Peyer's patch (tissue), 4 donors: ENCODE measurements around the gene C3orf22. TPM values are rescaled to one million over a fixed set of nuclear protein-coding genes. Genes with fewer than 3 reads are reported as not detected.

ENCODE experiments used
- DNase-seq, 3 donors: peaks; one replicate each; pipeline ENCODE4 v3.0.0-alpha.2; 2017 to 2019
- H3K27ac ChIP-seq, 4 donors: fragments of 200-600 bp; sonication (generic); one replicate each; pipeline ENCODE4 v1.5.1; 2016 to 2019
- H3K27me3 ChIP-seq, 2 donors: fragments of 200-600 bp; sonication (generic); one replicate each; pipeline ENCODE4 v1.5.1; 2019
- H3K36me3 ChIP-seq, 3 donors: fragments of 200-600 bp; sonication (generic); one replicate each; pipeline ENCODE4 v1.5.1; 2016 to 2019
- H3K4me1 ChIP-seq, 4 donors: fragments of 200-600 bp; sonication (generic); one replicate each; pipeline ENCODE4 v1.5.1; 2016 to 2019
- H3K4me3 ChIP-seq, 4 donors: fragments of 200-600 bp; sonication (generic); 1 replicate in 3 of 4; 2 replicates in 1 of 4; pipeline ENCODE4 v1.5.1; 2016 to 2019; ENCODE audit warnings: mild to moderate bottlenecking in 1 of 4
- H3K9me3 ChIP-seq, 4 donors: fragments of 200-600 bp; sonication (generic); one replicate each; pipeline ENCODE4 v1.5.1; 2016 to 2019; ENCODE audit warnings: mild to moderate bottlenecking in 1 of 4
- POLR2A ChIP-seq, 2 donors: fragments of 450-650 bp; IDR thresholded peaks; one replicate each; pipeline ENCODE4 v1.5.1; 2017; ENCODE audit warnings: antibody characterized with exemption in 2 of 2, mild to moderate bottlenecking in 2 of 2, moderate library complexity in 2 of 2
- total RNA-seq, 4 donors: library from RNA; depleted of rRNA; stranded (reverse); fragments of >200 nt; gene quantifications; one replicate each; pipeline ENCODE4 v1.1.0, GENCODE V29; 2016
- TF ChIP-seq, protein P1 (sequence below), 6 experiments: fragments of 450-650 bp in 4 of 6; fragments of 200-600 bp in 2 of 6; sonication (generic) in 1 of 6; IDR thresholded peaks; one replicate each; pipeline ENCODE4 v1.5.1; 2017 to 2019; ENCODE audit warnings: antibody characterized with exemption in 6 of 6, mild to moderate bottlenecking in 3 of 6, moderate library complexity in 1 of 6

C3orf22 gene
- total RNA-seq, 4 donors from 2014 or later: not detected

DNA sequence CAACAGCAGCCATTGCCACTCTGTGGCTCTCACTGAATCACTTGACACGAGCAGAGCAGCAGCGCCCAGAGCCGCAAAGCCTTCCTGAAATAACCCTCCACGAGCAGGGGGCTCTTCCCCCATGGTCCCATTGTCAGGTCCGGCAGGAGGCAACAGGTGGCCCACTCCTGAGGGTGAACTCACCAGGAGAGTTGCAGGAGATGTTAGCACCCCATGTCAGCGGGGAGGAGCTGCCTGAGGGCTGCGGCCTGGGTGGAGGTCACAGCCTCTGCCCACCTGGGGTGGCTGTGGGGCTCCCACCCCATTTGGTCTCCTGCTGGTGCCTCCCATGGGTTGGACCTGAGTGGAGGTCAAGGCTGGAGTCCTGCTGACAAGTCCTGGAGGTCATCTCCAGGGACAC lies 12.3 kb upstream of the C3orf22 start:
- Histone ChIP-seq H3K4me3 (no peak overlapping the region), H3K36me3 (no peaks in the 10 kb centered on the region), H3K27ac (no peak overlapping the region), H3K27me3 (no peaks in the 10 kb centered on the region), H3K4me1 (no peaks in the 10 kb centered on the region), H3K9me3 (no peaks in the 10 kb centered on the region)
- TF ChIP-seq, protein P1, sequence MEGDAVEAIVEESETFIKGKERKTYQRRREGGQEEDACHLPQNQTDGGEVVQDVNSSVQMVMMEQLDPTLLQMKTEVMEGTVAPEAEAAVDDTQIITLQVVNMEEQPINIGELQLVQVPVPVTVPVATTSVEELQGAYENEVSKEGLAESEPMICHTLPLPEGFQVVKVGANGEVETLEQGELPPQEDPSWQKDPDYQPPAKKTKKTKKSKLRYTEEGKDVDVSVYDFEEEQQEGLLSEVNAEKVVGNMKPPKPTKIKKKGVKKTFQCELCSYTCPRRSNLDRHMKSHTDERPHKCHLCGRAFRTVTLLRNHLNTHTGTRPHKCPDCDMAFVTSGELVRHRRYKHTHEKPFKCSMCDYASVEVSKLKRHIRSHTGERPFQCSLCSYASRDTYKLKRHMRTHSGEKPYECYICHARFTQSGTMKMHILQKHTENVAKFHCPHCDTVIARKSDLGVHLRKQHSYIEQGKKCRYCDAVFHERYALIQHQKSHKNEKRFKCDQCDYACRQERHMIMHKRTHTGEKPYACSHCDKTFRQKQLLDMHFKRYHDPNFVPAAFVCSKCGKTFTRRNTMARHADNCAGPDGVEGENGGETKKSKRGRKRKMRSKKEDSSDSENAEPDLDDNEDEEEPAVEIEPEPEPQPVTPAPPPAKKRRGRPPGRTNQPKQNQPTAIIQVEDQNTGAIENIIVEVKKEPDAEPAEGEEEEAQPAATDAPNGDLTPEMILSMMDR (IDR thresholded peaks at IDR 0.05): no peak
- no peak for TF ChIP-seq POLR2A (IDR thresholded peaks at IDR 0.05)
- DNase-seq: no peak

DNA sequence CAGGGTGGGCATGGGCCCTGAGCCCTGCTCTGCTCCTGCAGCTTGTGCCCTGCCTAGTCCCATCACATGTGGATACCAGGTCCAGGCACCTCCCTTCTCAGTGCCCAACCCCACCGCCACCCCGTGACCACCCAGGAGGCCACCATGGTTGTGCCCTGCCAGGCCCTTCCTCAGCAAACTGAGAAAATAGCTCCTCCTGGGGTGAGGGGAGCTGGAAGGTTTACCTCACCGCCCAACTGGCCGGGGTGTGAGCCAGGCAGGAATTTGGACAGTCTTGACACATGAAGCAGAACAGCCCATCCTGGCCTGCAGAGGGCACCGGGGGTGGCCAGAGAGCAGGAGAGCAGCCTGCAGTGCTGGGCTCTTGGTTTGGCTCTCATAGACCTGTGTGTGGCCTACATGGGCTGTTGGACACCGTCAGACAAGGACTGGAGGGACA lies 11.4 kb upstream of the C3orf22 start:
- Histone ChIP-seq H3K27ac (no peak overlapping the region), H3K4me1 (no peaks in the 10 kb centered on the region), H3K9me3 (no peaks in the 10 kb centered on the region), H3K36me3 (no peaks in the 10 kb centered on the region), H3K4me3 (no peak overlapping the region), H3K27me3 (no peaks in the 10 kb centered on the region)
- TF ChIP-seq, protein P1 (IDR thresholded peaks at IDR 0.05): no peak
- TF ChIP-seq POLR2A (IDR thresholded peaks at IDR 0.05): no peak
- DNase-seq: peak in 1 of 3 donors; percentile 6

DNA sequence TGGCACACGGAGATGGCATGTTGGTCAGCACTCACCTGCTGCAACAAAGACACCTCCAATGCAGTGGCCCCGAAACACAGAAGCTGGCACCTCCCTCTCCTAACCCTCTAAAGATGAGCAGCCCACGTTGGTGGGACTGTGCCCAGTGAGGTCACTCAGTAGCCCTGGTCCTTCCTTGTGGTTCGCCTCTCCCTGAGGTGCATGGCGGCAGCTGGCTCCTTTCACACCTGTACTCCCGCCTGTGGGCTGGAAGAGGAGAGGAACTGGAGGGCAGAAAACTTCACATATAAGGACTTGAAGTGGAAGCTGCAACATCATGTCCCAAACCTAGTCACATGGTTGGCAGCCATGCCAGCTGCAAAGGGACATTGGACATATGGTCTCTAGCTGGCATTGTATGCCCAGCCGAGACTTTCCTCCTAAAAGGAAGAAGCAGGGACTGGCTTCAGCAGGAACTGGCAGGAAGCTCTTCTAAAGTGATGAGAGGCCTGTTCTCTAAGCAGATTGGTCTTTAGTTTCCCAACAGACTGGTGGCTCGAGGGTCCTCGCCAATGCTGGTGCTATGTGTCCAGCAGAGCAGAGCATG lies 10.8 kb upstream of the C3orf22 start:
- Histone ChIP-seq H3K27me3 (no peaks in the 10 kb centered on the region), H3K4me3 (no peak overlapping the region), H3K4me1 (no peaks in the 10 kb centered on the region), H3K9me3 (no peaks in the 10 kb centered on the region), H3K27ac (no peak overlapping the region), H3K36me3 (no peaks in the 10 kb centered on the region)
- DNase-seq: peak in 1 of 3 donors; percentile 15
- TF ChIP-seq POLR2A (IDR thresholded peaks at IDR 0.05): no peak
- TF ChIP-seq, protein P1 (IDR thresholded peaks at IDR 0.05): no peak

DNA sequence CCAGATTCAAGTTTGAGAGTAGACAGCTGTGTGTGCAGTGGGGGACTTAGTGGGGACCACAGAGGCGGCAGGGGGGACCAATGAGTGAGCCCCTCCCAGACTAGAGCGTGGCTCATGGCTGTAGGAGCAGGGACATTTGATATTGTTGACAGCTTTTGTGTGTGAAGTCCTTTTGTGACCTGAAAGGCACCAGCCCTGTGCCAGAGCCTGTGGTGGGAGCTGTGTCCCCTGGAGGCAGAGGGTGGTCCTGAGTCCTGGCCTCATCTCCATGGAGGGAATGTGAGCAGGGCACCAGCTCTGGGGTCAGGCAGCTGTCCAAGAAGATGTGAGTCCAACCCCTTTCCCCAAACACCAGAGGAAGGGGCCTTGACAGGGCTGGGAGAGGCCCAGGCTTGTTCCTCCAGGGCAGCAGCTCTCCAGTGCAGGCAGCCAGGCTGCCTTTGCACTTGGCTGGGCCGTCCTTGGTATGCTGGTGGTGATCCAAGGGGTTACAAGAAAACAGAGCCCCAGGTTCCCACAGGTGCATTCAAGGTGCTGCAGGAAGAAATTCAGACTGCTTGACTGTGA lies 10.1 kb upstream of the C3orf22 start:
- TF ChIP-seq POLR2A (IDR thresholded peaks at IDR 0.05): no peak
- TF ChIP-seq, protein P1 (IDR thresholded peaks at IDR 0.05): no peak
- DNase-seq: peak in 1 of 3 donors; percentile 34
- Histone ChIP-seq H3K4me1 (no peaks in the 10 kb centered on the region), H3K27me3 (no peaks in the 10 kb centered on the region), H3K27ac (no peak overlapping the region), H3K36me3 (no peaks in the 10 kb centered on the region), H3K4me3 (no peak overlapping the region), H3K9me3 (no peaks in the 10 kb centered on the region)

DNA sequence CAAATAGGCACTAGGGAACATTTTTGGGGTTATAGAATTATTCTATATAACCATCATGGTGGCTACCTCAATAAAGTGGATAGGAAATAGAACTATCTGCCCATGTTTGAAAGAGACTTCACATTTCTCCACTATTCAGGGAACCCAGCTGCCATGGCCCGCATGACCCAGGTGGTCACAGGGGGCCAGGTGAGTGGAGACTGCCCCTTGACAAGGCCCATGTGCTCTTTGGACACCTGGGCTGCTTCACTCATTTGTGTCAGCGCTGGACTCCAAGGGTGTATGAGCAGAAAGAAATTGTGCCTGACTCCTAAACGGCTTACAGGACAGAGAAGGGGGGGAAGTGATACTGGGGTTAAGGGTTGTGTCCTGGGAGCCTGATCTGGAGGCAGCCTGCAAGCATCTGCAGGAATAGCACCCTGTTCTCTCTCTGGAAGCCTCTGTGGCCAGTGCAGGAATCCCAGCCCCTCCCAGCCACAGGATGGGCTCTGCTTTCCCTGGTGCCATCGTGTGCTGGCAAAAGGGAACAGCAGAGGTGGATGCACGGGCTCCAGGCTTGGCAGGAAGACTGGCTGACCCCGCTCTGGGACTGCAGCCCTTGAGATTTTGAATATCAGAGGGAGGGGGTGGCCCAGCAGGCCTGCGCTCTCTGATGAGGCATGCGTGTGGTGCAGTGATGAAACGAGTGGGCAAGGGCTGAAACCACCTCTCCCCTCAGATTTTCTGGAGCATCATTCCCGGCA lies 9.1 kb upstream of the C3orf22 start:
- no peak overlapping the region for H3K27ac ChIP-seq
- no peaks in the 10 kb centered on the region for H3K9me3 ChIP-seq
- TF ChIP-seq, protein P1 (IDR thresholded peaks at IDR 0.05): no peak
- no peak for TF ChIP-seq POLR2A (IDR thresholded peaks at IDR 0.05)
- DNase-seq: peak in 1 of 3 donors; percentile 36
- H3K4me1 ChIP-seq: no peaks in the 10 kb centered on the region
- H3K4me3 ChIP-seq: no peak overlapping the region
- no peaks in the 10 kb centered on the region for H3K36me3 ChIP-seq
- no peaks in the 10 kb centered on the region for H3K27me3 ChIP-seq
